Suppressor macrophage treated with lipopolysaccharide for 1 hour (primary cell): Measurements from ENCODE around the gene RAMP3.
"Not testable (repeated sequence)": the region's sequence is repeated elsewhere in the genome, so short reads cannot be mapped to it uniquely, and the experiment has no call there.

Experiments used
- DNase-seq, 3 donors: peaks; one replicate each; pipeline ENCODE4 v3.0.0-alpha.2; 2020 to 2022

Gene RAMP3

GRCh38 chr7:45196374-45196773 is 38.8 kb downstream of the RAMP3 start:
- peak; percentile 13 to 43 (median 30) for DNase-seq

- no peak for DNase-seq
Observed at GRCh38 chr7:45197461-45197860, 39.9 kb downstream of the RAMP3 start.

- DNase-seq: no peak
Observed at GRCh38 chr7:45198986-45199385, 41.4 kb downstream of the RAMP3 start.

- no peak for DNase-seq
Observed at GRCh38 chr7:45199506-45199905, 41.9 kb downstream of the RAMP3 start.

GRCh38 chr7:45202625-45203024 is 45.0 kb downstream of the RAMP3 start:
- DNase-seq: no peak

- DNase-seq: no peak
Observed at GRCh38 chr7:45203036-45203435, 45.4 kb downstream of the RAMP3 start.

GRCh38 chr7:45203459-45203858 is 45.9 kb downstream of the RAMP3 start:
- no peak for DNase-seq

GRCh38 chr7:45203936-45204445 is 46.4 kb downstream of the RAMP3 start:
- peak; percentile 27 to 75 (median 36) for DNase-seq

GRCh38 chr7:45206266-45206665 is 48.7 kb downstream of the RAMP3 start:
- not testable (repeated sequence) for DNase-seq

- not testable (repeated sequence) for DNase-seq
Observed at GRCh38 chr7:45209909-45210308, 52.3 kb downstream of the RAMP3 start.

GRCh38 chr7:45211066-45211465 is 53.5 kb downstream of the RAMP3 start:
- DNase-seq: peak in 1 of 3 donors; percentile 7

GRCh38 chr7:45211958-45212357 is 54.4 kb downstream of the RAMP3 start:
- no peak for DNase-seq

- no peak for DNase-seq
Observed at GRCh38 chr7:45212606-45213005, 55.0 kb downstream of the RAMP3 start.

- DNase-seq: no peak
Observed at GRCh38 chr7:45215601-45216062, 58.0 kb downstream of the RAMP3 start.

GRCh38 chr7:45216181-45216580 is 58.6 kb downstream of the RAMP3 start:
- DNase-seq: no peak

GRCh38 chr7:45216622-45217165 is 59.1 kb downstream of the RAMP3 start:
- DNase-seq: no peak

GRCh38 chr7:45217358-45217757 is 59.8 kb downstream of the RAMP3 start:
- peak in 2 of 3 donors; percentile 10 to 11 for DNase-seq

GRCh38 chr7:45219130-45219529 is 61.5 kb downstream of the RAMP3 start:
- DNase-seq: no peak

GRCh38 chr7:45219801-45220435 is 62.3 kb downstream of the RAMP3 start:
- no peak for DNase-seq

- DNase-seq: no peak
Observed at GRCh38 chr7:45220846-45221618, 63.4 kb downstream of the RAMP3 start.

- DNase-seq: no peak
Observed at GRCh38 chr7:45221896-45222604, 64.5 kb downstream of the RAMP3 start.

GRCh38 chr7:45223078-45223477 is 65.5 kb downstream of the RAMP3 start:
- DNase-seq: no peak
